ENCODE measurements around the gene CD300LD. TPM values are rescaled to one million over a fixed set of nuclear protein-coding genes. Genes with fewer than 3 reads are reported as not detected.

Gene CD300LD
- total RNA-seq, 2 donors from 2014 or later: not detected

DNA sequence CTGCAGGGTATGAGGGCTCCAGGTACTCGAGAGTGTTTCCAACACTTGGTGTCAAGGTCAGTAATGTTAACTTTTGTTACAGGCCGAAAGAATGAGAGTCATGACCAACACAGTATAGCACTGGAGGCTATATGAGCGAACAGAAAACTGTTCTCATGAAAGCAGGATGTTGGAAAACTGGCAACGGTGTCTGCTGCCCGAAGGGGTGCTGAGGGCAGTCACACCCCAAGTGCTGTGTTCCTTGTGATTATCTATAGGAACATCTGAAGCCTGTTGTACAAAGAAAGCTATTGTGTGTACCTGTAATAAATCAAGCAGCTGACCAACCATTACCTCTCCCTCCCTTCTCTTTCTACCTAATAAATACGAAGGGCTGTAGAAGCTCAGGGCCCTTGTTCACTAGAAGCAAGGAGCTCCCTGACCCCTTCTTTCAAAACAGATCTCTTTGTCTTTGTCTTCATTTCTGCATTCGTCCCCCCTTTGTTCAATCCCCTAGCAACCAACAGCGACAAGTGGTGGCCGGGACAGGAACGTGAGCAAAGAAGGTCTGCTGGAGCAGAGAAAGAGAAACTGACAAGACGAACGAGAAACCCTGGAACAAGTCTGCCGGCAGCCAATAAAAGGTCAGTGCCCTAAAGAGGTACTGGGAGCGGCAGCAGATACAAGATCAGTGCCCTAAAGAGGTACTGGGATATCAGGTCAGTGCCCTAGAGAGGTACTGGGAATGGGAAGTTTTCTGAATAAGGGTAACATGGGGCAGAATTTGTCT is 7.6 kb downstream of the CD300LD start:
- no peak overlapping the region for H3K27ac ChIP-seq (ENCODE audit: low read depth, low read length)
- H3K4me3 ChIP-seq (ENCODE audit: low read length): no peak overlapping the region
- H3K4me1 ChIP-seq (ENCODE audit: control insufficient read depth, insufficient read depth, low read length): no peaks in the 10 kb centered on the region
- WGBS, 2 experiments (ENCODE audit: insufficient coverage in 1 of 2, insufficient read length in 1 of 2): 74 to 79% methylated on average over 12 to 14 of the region's 14 CpGs
- DNase-seq: no peak
- TF ChIP-seq, protein P1, sequence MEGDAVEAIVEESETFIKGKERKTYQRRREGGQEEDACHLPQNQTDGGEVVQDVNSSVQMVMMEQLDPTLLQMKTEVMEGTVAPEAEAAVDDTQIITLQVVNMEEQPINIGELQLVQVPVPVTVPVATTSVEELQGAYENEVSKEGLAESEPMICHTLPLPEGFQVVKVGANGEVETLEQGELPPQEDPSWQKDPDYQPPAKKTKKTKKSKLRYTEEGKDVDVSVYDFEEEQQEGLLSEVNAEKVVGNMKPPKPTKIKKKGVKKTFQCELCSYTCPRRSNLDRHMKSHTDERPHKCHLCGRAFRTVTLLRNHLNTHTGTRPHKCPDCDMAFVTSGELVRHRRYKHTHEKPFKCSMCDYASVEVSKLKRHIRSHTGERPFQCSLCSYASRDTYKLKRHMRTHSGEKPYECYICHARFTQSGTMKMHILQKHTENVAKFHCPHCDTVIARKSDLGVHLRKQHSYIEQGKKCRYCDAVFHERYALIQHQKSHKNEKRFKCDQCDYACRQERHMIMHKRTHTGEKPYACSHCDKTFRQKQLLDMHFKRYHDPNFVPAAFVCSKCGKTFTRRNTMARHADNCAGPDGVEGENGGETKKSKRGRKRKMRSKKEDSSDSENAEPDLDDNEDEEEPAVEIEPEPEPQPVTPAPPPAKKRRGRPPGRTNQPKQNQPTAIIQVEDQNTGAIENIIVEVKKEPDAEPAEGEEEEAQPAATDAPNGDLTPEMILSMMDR (conservative IDR thresholded peaks at IDR 0.05): no peak
- no peaks in the 10 kb centered on the region for H3K9me3 ChIP-seq (ENCODE audit: control insufficient read depth, low read length)
- no peaks in the 10 kb centered on the region for H3K9me3 Mint-ChIP-seq
- H3K9ac ChIP-seq (ENCODE audit: extremely low read depth, low read length, poor library complexity, severe bottlenecking): no peak overlapping the region
- H3K27me3 Mint-ChIP-seq (ENCODE audit: insufficient read depth): peaks cover 11% of the 10 kb centered on the region
- H3K36me3 Mint-ChIP-seq (ENCODE audit: low read depth): no peaks in the 10 kb centered on the region
- H3K4me3 Mint-ChIP-seq: no peak overlapping the region
- H3K4me1 Mint-ChIP-seq: no peaks in the 10 kb centered on the region
- no peak overlapping the region for H3K27ac Mint-ChIP-seq
- no peaks in the 10 kb centered on the region for H3K36me3 ChIP-seq (ENCODE audit: control insufficient read depth, insufficient read depth, low read length)
- no peaks in the 10 kb centered on the region for H3K27me3 ChIP-seq (ENCODE audit: control insufficient read depth, insufficient read depth, low read length, poor library complexity, severe bottlenecking)

DNA sequence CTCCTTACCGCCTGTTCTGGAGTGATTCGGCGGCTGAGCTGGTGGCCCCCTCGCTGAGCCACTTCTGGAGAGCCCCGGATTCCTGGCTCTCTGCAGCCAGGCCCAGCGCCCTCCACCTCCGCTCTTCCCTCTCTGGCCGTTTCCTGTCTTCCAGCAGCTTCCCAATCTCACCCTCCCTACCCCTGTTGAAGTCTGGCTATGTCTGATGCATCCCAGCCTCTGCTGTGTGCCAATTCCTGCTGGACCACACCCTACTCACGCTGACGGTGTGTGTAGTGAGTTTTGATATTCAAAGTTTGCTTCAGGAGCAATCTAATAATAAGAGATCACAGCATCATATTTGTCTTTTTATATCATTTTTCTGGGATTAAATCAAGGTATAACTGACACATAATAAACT is 9.4 kb downstream of the CD300LD start:
- TF ChIP-seq, protein P1 (conservative IDR thresholded peaks at IDR 0.05): no peak
- H3K4me1 Mint-ChIP-seq: no peaks in the 10 kb centered on the region
- no peak overlapping the region for H3K27ac ChIP-seq (ENCODE audit: low read depth, low read length)
- no peak overlapping the region for H3K9ac ChIP-seq (ENCODE audit: extremely low read depth, low read length, poor library complexity, severe bottlenecking)
- H3K36me3 ChIP-seq (ENCODE audit: control insufficient read depth, insufficient read depth, low read length): no peaks in the 10 kb centered on the region
- no peak for DNase-seq
- no peaks in the 10 kb centered on the region for H3K9me3 ChIP-seq (ENCODE audit: control insufficient read depth, low read length)
- H3K27ac Mint-ChIP-seq: no peak overlapping the region
- no peaks in the 10 kb centered on the region for H3K36me3 Mint-ChIP-seq (ENCODE audit: low read depth)
- no peak overlapping the region for H3K4me3 Mint-ChIP-seq
- no peaks in the 10 kb centered on the region for H3K4me1 ChIP-seq (ENCODE audit: control insufficient read depth, insufficient read depth, low read length)
- no peaks in the 10 kb centered on the region for H3K9me3 Mint-ChIP-seq
- H3K4me3 ChIP-seq (ENCODE audit: low read length): no peak overlapping the region
- H3K27me3 Mint-ChIP-seq (ENCODE audit: insufficient read depth): peaks cover 14% of the 10 kb centered on the region
- H3K27me3 ChIP-seq (ENCODE audit: control insufficient read depth, insufficient read depth, low read length, poor library complexity, severe bottlenecking): no peaks in the 10 kb centered on the region
- 86 to 95% methylated on average over 5 to 8 of the region's 10 CpGs for WGBS, 2 experiments (ENCODE audit: insufficient coverage in 1 of 2, insufficient read length in 1 of 2)

DNA sequence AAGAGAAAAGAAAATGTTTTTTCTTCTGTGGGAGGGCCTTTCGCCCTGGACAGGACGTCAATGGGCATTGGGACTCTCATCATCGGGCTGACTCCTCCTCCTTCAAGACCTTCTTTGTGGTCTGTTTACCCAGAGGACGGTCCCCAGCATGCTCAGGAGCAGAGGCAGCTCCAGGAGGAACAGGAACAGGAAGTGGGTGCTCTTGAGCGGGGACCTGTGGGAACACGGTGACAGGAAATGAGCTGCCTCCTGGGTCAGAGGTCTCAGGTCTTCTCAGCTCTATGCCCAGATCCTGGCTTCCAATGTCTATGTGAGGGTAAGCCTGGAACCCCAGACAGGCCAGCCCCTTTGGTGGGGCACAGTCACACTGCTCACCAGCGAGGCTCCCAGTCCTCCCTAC is 12.2 kb downstream of the CD300LD start:
- H3K9me3 ChIP-seq (ENCODE audit: control insufficient read depth, low read length): no peaks in the 10 kb centered on the region
- H3K9me3 Mint-ChIP-seq: no peaks in the 10 kb centered on the region
- H3K36me3 ChIP-seq (ENCODE audit: control insufficient read depth, insufficient read depth, low read length): no peaks in the 10 kb centered on the region
- H3K27ac ChIP-seq (ENCODE audit: low read depth, low read length): no peak overlapping the region
- no peaks in the 10 kb centered on the region for H3K4me1 ChIP-seq (ENCODE audit: control insufficient read depth, insufficient read depth, low read length)
- H3K27ac Mint-ChIP-seq: no peak overlapping the region
- no peaks in the 10 kb centered on the region for H3K36me3 Mint-ChIP-seq (ENCODE audit: low read depth)
- TF ChIP-seq, protein P1 (conservative IDR thresholded peaks at IDR 0.05): no peak
- 92 to 96% methylated on average over 4 to 7 of the region's 7 CpGs for WGBS, 2 experiments (ENCODE audit: insufficient coverage in 1 of 2, insufficient read length in 1 of 2)
- no peak overlapping the region for H3K4me3 Mint-ChIP-seq
- peaks cover 22% of the 10 kb centered on the region for H3K27me3 Mint-ChIP-seq (ENCODE audit: insufficient read depth)
- H3K27me3 ChIP-seq (ENCODE audit: control insufficient read depth, insufficient read depth, low read length, poor library complexity, severe bottlenecking): peaks cover 18% of the 10 kb centered on the region
- no peak overlapping the region for H3K9ac ChIP-seq (ENCODE audit: extremely low read depth, low read length, poor library complexity, severe bottlenecking)
- no peaks in the 10 kb centered on the region for H3K4me1 Mint-ChIP-seq
- no peak for DNase-seq
- no peak overlapping the region for H3K4me3 ChIP-seq (ENCODE audit: low read length)
